Measurements from ENCODE around the gene TFCP2.

Gene TFCP2

DNA sequence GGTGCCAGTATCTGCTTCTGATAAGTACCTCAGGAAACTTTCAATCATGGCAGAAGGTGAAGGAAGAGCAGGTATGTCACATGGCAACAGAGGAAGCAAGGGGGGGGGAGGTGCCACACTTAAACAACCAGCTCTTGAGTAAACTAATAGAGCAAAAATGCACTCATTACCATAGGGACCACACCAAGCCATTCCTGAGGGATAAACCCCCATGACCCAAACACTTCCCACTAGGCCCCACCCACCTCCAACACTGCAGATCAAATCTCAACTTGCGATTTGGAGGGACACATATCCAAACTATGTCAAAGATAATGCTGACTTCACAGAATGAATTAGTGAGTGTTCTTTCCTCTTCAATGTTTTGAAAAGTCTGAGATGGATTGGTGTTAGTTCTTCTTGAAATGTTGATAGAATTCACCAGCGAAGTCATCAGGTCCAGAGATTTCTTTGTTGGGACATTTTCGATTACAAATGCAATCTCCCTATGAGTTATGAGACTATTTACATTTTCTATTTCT is 16.6 kb downstream of the TFCP2 start:
- no peak for DNase-seq (ENCODE audit: low read depth in 2 of 2)

DNA sequence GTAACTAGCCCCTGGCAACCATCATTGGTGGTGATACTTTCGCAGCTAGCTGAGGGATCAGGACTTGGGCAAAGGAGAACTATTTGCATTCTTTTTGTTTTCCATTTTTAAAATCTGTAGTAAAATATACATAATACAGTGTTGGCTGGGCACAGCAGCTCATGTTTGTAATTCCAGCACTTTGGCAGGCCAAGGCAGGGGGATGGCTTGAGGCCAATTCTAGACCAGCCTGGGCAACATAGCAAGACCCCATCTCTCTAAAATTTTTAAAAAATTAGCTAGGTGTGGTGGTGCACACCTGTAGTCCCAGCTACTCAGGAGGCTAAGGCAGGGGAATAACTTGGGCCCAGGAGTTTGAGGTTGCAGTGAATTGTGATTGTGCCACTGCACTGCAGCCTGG is 20.0 kb downstream of the TFCP2 start:
- DNase-seq (ENCODE audit: low read depth in 2 of 2) = no peak

- DNase-seq (ENCODE audit: low read depth in 2 of 2) = no peak
These were observed 22.2 kb downstream of the TFCP2 start for GRCh38 chr12:51150777-51151176.

DNA sequence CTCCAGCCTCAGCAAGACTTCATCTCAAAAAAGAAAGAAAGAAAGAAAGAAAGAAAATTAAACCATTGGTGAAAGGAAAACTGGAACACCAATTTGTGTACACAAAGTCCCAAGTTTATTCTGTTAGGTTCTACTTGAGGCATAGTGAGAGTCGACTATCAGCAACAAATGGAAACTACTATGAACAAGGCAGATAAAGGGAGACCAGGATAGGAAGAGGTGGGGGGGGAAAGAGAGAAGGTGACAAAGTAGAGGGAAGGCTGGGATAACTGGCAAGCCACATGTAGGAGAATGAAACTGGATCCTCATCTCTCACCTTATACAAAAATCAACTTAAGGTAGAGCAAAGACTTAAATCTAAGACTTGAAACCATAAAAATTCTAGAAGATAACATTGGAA is 25.6 kb downstream of the TFCP2 start:
- no peak for DNase-seq (ENCODE audit: low read depth in 2 of 2)

DNA sequence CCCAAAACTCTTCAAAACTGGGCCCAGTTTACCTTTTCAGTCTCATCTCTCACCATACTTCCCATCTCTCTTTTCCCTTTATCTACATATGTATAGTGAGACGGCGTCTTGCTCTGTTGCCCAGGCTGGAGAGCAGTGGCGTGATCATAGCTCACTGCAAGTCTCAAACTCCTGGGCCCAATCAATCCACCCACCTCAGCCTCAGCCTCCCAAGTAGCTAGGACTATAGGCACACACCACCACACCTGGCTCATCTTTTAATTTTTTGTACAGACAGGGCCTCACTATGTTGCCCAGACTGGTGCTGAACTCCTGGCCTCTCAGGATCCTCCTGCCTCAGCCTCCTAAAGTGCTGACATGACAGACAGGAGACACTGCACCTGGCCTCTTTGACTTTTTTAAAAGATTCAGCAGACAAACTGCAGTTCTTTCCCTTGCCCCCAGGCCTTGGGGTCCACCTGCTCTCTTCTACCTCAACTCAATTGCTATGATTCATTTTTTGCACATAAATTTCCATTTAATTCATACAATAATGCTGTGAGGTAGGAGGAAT is 33.6 kb downstream of the TFCP2 start:
- DNase-seq (ENCODE audit: low read depth in 2 of 2) = no peak

DNA sequence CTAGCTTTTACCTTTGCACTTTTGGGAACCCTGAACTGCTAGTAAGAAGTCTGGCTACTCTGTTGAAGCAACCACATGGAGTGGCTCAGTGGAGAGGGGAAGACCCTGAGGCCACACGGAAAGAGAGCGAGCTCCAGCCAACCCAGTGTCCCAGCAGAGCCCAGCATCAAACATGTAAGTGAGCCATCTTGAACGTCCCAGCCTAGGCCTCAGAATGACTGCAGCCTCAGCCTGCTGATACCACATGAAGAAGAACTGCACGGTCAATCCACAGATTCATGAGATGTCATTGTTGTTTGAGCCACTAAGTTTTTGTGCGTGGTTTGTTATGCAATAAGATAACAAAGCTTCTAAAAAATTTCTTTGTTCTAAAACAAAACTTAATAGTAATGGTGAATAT is 40.2 kb downstream of the TFCP2 start:
- DNase-seq (ENCODE audit: low read depth in 2 of 2) = no peak

DNA sequence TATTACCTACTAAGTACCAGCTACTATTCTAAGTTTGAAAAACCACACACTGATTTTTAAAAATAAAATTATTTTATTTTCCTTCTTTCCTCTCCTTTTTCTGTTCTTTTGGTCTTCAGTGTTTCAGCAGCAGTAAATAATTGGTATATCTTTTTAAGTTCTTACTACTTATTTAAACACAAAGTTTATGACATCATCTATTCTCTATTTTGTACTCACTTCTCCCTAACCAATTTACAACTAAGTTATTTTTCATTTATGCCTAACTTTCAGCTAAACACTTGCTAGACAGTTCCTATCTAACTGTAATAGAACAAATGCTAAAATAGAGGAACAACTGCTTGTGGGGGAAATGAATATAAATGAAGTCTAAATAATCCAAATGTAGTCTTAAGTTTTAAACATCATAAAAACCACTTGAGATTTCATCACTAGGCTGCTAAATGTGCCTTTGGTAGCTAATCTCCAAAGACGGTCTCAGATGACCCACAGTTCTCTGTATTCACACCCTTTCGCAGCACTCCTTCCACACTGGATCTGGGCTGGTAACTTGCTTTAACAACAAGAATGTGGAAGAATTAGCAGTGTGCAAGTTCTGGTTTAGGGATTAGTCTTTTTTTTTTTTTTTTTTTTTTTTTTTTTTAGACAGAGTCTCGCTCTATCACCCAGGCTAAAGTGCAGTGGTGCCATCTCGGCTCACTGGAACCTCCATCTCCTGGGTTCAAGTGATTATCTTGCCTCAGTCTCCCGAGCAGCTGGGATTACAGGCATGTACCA is 41.0 kb downstream of the TFCP2 start:
- DNase-seq (ENCODE audit: low read depth in 2 of 2) = no peak

- no peak for DNase-seq (ENCODE audit: low read depth in 2 of 2)
These were observed 44.0 kb downstream of the TFCP2 start for GRCh38 chr12:51128919-51129318.

DNA sequence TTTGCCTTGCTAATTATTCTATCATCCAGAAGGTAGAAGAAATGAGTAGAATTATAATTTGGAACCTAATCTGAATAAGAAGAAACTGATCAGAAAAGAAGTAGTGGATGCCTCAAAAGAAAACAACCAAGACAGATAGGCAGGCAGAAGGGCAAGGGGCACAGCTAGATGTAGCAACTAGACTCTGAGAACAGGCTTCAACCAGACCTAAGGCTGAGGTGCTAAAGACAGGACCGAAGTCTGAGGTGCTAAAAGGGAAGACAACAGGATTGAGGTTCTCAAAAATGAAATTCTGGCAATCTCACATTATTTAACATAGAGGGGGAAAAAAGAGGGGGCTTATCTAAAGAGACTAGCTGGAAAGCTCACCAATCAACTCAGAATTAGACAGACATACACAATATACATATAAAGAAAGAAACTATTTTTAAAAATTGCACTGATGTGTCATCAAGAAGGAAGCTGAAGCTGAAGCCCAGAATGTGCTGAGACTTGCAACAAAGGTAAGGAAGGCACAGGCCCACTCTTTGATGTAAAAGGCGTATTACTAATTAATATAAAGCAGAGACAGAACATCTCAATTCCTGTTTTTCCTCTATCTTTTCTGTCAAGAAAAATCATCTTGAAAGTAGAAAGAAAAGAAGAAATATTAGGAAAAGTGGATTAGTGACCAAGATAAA is 45.7 kb downstream of the TFCP2 start:
- DNase-seq (ENCODE audit: low read depth in 2 of 2) = no peak

DNA sequence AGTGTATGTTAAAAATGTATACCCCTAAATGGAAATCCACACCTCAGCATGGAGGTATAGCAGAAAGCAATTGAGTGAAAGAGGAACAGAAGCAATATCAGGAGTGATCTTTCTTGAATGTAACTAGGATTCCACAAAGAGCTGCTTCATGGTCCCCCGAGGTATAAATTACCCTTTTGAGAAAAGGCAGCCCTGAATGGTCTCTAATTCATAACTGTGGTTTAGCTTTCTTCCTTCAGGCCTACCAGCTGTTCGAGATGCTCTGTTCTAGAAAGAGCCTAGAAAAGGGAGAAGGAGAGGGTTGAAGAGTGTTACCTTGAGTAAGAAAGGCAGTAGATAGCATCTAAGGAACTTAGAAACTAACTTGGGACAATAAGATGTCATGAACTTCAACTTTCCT is 46.6 kb downstream of the TFCP2 start:
- DNase-seq (ENCODE audit: low read depth in 2 of 2) = no peak

- no peak for DNase-seq (ENCODE audit: low read depth in 2 of 2)
These were observed 48.4 kb downstream of the TFCP2 start for GRCh38 chr12:51124504-51124903.

- DNase-seq (ENCODE audit: low read depth in 2 of 2) = no peak
These were observed 50.1 kb downstream of the TFCP2 start for GRCh38 chr12:51122844-51123243.

DNA sequence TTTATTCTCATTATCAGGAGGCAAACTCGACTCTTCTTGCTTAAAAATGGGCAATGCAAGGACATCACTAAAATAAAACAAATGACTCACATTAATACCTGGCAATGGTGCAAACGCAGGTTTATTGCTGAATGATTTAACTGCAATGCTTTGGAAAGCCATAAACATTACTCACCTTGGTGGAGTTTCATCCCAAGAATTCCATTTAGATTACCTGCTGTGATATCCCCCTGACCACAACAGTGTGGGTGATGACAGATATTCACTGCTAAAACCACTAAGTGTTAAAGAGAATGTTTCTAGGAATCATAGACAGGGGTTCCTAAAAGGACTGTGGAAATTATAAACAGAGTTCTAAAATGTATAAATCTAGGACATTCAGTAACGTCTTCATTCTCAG is 54.2 kb downstream of the TFCP2 start:
- DNase-seq (ENCODE audit: low read depth in 2 of 2) = no peak

- no peak for DNase-seq (ENCODE audit: low read depth in 2 of 2)
These were observed 57.4 kb downstream of the TFCP2 start for GRCh38 chr12:51115533-51115932.

GRCh38 chr12:51108136-51108535 is 64.8 kb downstream of the TFCP2 start:
- DNase-seq (ENCODE audit: low read depth in 2 of 2) = no peak

DNA sequence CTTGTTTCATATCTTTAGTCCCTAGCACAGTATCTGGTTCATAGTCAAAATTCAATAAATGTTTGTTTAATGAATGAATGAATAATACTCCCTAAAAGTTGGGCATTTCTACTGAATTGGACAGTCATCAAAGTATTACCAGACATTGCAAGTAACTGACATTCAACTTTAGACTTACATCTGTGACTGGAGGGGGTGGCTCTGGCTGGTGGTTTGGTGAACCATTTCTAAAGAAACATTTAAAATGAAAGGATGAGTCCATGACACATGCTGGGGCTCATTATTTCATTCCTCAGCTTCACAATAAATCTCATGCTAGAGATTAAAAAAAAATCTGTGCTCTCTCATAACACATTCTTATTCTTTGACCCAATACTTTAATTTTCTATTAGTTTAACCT is 69.0 kb downstream of the TFCP2 start:
- DNase-seq (ENCODE audit: low read depth in 2 of 2) = no peak

- DNase-seq (ENCODE audit: low read depth in 2 of 2) = no peak
These were observed 74.3 kb downstream of the TFCP2 start for GRCh38 chr12:51098611-51099010.

DNA sequence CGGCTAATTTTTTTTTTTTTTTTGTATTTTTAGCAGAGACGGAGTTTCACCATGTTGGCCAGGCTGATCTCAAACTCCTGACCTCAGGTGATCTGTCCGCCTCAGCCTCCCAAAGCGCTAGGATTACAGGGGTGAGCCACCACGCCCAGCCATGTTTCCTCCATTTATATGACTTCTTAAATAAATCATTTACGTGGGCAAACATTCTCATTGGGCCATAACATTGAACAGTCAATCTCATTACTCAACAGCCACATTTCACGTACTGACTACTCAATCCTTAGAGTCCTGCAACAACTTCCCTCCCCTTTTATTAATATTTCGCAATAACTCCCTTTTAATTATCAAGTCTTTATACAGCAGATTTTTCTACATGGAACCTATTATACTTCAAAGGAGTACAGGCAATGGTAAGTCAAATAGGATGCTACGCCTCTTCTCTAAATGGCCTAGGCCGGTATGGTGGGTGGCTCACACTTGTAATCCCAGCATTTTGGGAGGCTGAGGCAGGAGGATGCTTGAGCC is 82.2 kb downstream of the TFCP2 start:
- no peak for DNase-seq (ENCODE audit: low read depth in 2 of 2)

- DNase-seq (ENCODE audit: low read depth in 2 of 2) = no peak
These were observed 85.1 kb downstream of the TFCP2 start for GRCh38 chr12:51087818-51088217.

- DNase-seq (ENCODE audit: low read depth in 2 of 2) = no peak
These were observed 86.0 kb downstream of the TFCP2 start for GRCh38 chr12:51086933-51087332.

DNA sequence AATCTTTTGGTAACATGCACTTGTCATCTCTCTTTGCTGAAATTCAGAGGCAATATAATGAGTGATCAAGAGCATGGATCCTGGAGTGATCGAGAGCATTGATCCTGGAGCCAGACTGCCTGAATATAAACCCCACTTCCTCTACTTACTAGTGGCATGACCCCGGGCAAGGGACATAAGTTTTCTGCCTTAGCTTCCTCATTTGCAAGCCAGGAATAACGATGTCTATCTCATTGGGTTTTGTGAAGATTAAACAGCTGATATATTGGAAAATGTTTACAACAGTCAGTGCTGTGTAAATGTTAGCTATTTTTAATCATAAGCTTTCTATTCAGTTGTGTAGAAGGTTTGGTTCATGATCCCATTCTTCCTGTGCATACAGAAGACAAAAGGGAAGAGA is 87.2 kb downstream of the TFCP2 start:
- DNase-seq (ENCODE audit: low read depth in 2 of 2) = no peak

GRCh38 chr12:51083126-51083833 is 89.7 kb downstream of the TFCP2 start, which contains the start of gene CSRNP2:
TSS of gene CSRNP2 (minus strand) at chr12:51083596. CDS start at chr12:51076561, 7,035 bp downstream.
- DNase-seq (ENCODE audit: low read depth in 2 of 2) = peak; percentile 83 to 88
